K562 (cell line): Measurements from ENCODE around the gene RYR1. TPM values are rescaled to one million over a fixed set of nuclear protein-coding genes. Genes with fewer than 3 reads are reported as not detected.

Experiments used
- CHD1 ChIP-seq: fragments of 200-600 bp; sonication (generic); IDR thresholded peaks from one replicate; pipeline ENCODE4 v1.6.1; 2012; ENCODE audit warnings: mild to moderate bottlenecking, moderate library complexity, low read length, inconsistent platforms
- DMBX1 ChIP-seq: fragments of 250-450 bp; sonication (Bioruptor Pico); IDR thresholded peaks from 2 replicates; pipeline ENCODE4 v1.8.0; 2022; ENCODE audit warnings: inconsistent platforms, mild to moderate bottlenecking, moderate library complexity, borderline replicate concordance
- EGR1 ChIP-seq: fragments of 450-650 bp; conservative IDR thresholded peaks from 2 replicates; pipeline ENCODE4 v1.6.1; 2017; ENCODE audit warnings: mild to moderate bottlenecking
- ETV1 ChIP-seq: fragments of 450-650 bp; conservative IDR thresholded peaks from 2 replicates; pipeline ENCODE4 v1.6.1; 2016; ENCODE audit warnings: missing genetic modification characterization, control low read depth, low read depth, missing compliant biosample characterization
- MLX ChIP-seq, 2 experiments: fragments of 450-650 bp in 1 of 2; sonication (generic) in 1 of 2; formaldehyde crosslinking; conservative IDR thresholded peaks; 2 replicates each; pipeline versions ENCODE4 v1.4.0 to v1.8.1; 2020 to 2022; ENCODE audit warnings: mild to moderate bottlenecking in 1 of 2, missing genetic modification reagents in 1 of 2
- NELFE ChIP-seq: IDR thresholded peaks from 2 replicates; pipeline ENCODE4 v1.6.1; 2011; ENCODE audit warnings: mild to moderate bottlenecking; ENCODE audit not compliant: insufficient read depth, insufficient read length
- POLR2AphosphoS5 ChIP-seq: IDR thresholded peaks from 2 replicates; pipeline ENCODE4 v1.6.1; 2011; ENCODE audit warnings: mild to moderate bottlenecking, low read depth, low read length, moderate library complexity; ENCODE audit not compliant: control insufficient read depth, insufficient read depth
- POLR2G ChIP-seq: fragments of 200-400 bp; formaldehyde crosslinking; IDR thresholded peaks from 2 replicates; pipeline ENCODE4 v1.6.1; 2017; ENCODE audit warnings: low read depth, mild to moderate bottlenecking, antibody characterized with exemption, low read length, moderate library complexity
- TFAM ChIP-seq: fragments of 250-450 bp; sonication (Bioruptor Pico); conservative IDR thresholded peaks from 2 replicates; pipeline ENCODE4 v1.5.0; 2021; ENCODE audit warnings: mild to moderate bottlenecking, moderate library complexity
- polyA plus RNA-seq, 8 experiments: library from polyadenylated mRNA; depleted of rRNA in 4 of 8; stranded (reverse) in 5 of 8; unstranded in 3 of 8; fragments of >200 nt; fragmentation: Nextera tagmentation in 2 of 8; fragmentation: Illumina TruSeq in 1 of 8; extraction: Ambion mirVana in 2 of 8; extraction: Trizol in 1 of 8; gene quantifications; 2 replicates each; pipeline versions ENCODE4 v1.2.1 to v1.2.3, GENCODE V29; 2011 to 2014; ENCODE audit warnings: inconsistent platforms in 1 of 8, missing spikeins in 1 of 8
- total RNA-seq, 7 experiments: library from RNA; depleted of rRNA in 6 of 7; stranded (reverse); fragments of >200 nt in 6 of 7; fragmentation: Illumina TruSeq in 2 of 7; extraction: Trizol in 2 of 7; gene quantifications; 2 replicates each; pipeline versions ENCODE4 v1.2.1 to v1.2.3, GENCODE V29; 2011 to 2021; ENCODE audit warnings: low replicate concordance in 1 of 7
- TF ChIP-seq, protein P1 (sequence below): fragments of 450-650 bp; IDR thresholded peaks from 2 replicates; pipeline ENCODE4 v1.6.1; 2016; ENCODE audit warnings: low read depth
- TF ChIP-seq, protein P2 (sequence below): fragments of 450-650 bp; IDR thresholded peaks from 2 replicates; pipeline ENCODE4 v1.6.1; 2018; ENCODE audit warnings: mild to moderate bottlenecking, low read depth; ENCODE audit not compliant: partially characterized antibody
- TF ChIP-seq, protein P3 (sequence below): sonication (generic); formaldehyde crosslinking; IDR thresholded peaks from 2 replicates; pipeline ENCODE4 v1.8.1; 2023; ENCODE audit warnings: mild to moderate bottlenecking, missing genetic modification reagents

Gene RYR1
- total and polyA plus RNA-seq, 9 of the 15 experiments (the other 6 are each of a cell fraction or from before 2014, with no cell fraction given) = 0.11 to 7.4 (median 3.7) TPM

DNA sequence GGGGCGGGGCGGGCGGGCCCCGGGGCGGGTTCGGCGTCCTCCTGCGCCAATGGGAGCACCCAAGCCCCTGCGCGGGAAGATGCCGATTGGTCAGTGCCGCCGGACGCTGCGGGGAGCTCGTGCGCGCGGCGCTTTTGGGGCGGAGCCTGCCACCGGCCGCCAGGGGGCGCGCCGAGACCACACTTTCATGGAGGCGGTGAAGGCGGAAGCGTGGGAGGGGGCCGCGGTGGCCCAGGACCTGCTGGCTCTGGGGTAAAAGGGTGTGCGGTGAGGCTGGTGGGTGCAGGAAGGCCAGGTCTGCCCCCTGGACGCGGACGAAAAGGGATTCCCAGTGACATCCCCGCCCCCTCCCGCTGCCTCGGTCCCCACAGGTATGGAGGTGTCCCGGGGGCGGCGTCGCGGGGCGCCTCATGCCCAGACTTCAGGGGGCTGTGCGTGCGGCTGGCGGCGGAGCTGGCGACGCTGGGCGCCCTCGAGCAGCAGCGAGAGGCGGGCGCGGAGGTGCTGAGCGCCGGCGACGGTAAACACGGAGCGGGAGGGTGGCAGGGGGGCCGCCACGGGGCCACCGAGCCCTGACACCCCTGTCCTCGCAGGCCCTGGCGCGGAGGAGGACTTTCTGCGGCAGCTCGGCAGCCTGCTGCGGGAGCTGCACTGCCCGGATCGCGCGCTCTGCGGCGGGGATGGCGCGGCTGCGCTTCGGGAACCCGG, 30.4 kb upstream of the RYR1 start, which contains the start of gene FAM98C (continued):
- TF ChIP-seq, protein P1, sequence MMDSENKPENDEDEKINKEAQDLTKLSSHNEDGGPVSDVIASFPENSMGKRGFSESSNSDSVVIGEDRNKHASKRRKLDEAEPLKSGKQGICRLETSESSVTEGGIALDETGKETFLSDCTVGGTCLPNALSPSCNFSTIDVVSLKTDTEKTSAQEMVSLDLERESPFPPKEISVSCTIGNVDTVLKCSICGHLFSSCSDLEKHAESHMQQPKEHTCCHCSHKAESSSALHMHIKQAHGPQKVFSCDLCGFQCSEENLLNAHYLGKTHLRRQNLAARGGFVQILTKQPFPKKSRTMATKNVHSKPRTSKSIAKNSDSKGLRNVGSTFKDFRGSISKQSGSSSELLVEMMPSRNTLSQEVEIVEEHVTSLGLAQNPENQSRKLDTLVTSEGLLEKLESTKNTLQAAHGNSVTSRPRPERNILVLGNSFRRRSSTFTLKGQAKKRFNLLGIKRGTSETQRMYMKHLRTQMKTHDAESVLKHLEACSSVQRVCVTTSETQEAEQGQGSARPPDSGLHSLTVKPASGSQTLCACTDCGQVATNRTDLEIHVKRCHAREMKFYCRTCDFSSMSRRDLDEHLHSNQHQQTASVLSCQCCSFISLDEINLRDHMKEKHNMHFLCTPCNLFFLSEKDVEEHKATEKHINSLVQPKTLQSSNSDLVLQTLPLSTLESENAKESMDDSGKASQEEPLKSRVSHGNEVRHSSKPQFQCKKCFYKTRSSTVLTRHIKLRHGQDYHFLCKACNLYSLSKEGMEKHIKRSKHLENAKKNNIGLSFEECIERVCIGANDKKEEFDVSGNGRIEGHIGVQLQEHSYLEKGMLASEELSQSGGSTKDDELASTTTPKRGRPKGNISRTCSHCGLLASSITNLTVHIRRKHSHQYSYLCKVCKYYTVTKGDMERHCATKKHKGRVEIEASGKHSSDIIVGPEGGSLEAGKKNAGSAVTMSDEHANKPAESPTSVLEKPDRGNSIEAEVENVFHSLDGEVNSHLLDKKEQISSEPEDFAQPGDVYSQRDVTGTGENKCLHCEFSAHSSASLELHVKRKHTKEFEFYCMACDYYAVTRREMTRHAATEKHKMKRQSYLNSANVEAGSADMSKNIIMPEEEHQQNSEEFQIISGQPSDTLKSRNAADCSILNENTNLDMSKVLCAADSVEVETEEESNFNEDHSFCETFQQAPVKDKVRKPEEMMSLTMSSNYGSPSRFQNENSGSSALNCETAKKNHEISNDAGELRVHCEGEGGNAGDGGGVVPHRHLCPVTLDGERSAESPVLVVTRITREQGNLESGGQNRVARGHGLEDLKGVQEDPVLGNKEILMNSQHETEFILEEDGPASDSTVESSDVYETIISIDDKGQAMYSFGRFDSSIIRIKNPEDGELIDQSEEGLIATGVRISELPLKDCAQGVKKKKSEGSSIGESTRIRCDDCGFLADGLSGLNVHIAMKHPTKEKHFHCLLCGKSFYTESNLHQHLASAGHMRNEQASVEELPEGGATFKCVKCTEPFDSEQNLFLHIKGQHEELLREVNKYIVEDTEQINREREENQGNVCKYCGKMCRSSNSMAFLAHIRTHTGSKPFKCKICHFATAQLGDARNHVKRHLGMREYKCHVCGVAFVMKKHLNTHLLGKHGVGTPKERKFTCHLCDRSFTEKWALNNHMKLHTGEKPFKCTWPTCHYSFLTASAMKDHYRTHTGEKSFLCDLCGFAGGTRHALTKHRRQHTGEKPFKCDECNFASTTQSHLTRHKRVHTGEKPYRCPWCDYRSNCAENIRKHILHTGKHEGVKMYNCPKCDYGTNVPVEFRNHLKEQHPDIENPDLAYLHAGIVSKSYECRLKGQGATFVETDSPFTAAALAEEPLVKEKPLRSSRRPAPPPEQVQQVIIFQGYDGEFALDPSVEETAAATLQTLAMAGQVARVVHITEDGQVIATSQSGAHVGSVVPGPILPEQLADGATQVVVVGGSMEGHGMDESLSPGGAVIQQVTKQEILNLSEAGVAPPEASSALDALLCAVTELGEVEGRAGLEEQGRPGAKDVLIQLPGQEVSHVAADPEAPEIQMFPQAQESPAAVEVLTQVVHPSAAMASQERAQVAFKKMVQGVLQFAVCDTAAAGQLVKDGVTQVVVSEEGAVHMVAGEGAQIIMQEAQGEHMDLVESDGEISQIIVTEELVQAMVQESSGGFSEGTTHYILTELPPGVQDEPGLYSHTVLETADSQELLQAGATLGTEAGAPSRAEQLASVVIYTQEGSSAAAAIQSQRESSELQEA = no peak
- TF ChIP-seq CHD1 (peak; percentile 94), NELFE (no peak), DMBX1 (CRISPR knock-in tag) (no peak), POLR2G (peak; percentile 87), POLR2AphosphoS5 (0 out of 2 replicates have a peak, but pooled peaks have one; percentile 26), TFAM (CRISPR knock-in tag) (no peak), EGR1 (peak; percentile 98), MLX (CRISPR knock-in tag; conservative IDR thresholded peaks at IDR 0.05) (0 out of 4 replicates have a peak, but pooled peaks of 1 of the 2 experiments have one; percentile 77), ETV1 (peak; percentile 85)
- TF ChIP-seq, protein P2, sequence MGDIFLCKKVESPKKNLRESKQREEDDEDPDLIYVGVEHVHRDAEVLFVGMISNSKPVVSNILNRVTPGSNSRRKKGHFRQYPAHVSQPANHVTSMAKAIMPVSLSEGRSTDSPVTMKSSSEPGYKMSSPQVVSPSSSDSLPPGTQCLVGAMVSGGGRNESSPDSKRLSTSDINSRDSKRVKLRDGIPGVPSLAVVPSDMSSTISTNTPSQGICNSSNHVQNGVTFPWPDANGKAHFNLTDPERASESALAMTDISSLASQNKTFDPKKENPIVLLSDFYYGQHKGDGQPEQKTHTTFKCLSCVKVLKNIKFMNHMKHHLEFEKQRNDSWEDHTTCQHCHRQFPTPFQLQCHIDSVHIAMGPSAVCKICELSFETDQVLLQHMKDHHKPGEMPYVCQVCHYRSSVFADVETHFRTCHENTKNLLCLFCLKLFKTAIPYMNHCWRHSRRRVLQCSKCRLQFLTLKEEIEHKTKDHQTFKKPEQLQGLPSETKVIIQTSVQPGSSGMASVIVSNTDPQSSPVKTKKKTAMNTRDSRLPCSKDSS = no peak
- TF ChIP-seq, protein P3, sequence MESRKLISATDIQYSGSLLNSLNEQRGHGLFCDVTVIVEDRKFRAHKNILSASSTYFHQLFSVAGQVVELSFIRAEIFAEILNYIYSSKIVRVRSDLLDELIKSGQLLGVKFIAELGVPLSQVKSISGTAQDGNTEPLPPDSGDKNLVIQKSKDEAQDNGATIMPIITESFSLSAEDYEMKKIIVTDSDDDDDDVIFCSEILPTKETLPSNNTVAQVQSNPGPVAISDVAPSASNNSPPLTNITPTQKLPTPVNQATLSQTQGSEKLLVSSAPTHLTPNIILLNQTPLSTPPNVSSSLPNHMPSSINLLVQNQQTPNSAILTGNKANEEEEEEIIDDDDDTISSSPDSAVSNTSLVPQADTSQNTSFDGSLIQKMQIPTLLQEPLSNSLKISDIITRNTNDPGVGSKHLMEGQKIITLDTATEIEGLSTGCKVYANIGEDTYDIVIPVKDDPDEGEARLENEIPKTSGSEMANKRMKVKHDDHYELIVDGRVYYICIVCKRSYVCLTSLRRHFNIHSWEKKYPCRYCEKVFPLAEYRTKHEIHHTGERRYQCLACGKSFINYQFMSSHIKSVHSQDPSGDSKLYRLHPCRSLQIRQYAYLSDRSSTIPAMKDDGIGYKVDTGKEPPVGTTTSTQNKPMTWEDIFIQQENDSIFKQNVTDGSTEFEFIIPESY = 0 out of 2 replicates have a peak, but pooled peaks have one; percentile 53
